ENCODE measurements around the gene ANO10.
"Not testable (repeated sequence)": the region's sequence is repeated elsewhere in the genome, so short reads cannot be mapped to it uniquely, and the experiment has no call there.

The ANO10 gene

GRCh38 chr3:43573576-43573975 lies 48.2 kb downstream of the ANO10 start:
- DNase-seq, result no peak

GRCh38 chr3:43565661-43566341 lies 56.0 kb downstream of the ANO10 start:
- DNase-seq, result not testable (repeated sequence)

- no peak for DNase-seq
These were observed 61.9 kb downstream of the ANO10 start for GRCh38 chr3:43559961-43560360.

- DNase-seq, result no peak
These were observed 63.6 kb downstream of the ANO10 start for GRCh38 chr3:43558171-43558570.

GRCh38 chr3:43549626-43550290 lies 72.1 kb downstream of the ANO10 start:
- no peak for DNase-seq

- not testable (repeated sequence) for DNase-seq
These were observed 77.5 kb downstream of the ANO10 start for GRCh38 chr3:43544277-43544676.

GRCh38 chr3:43542328-43543043 lies 79.3 kb downstream of the ANO10 start:
- no peak for DNase-seq

GRCh38 chr3:43540624-43541023 lies 81.2 kb downstream of the ANO10 start:
- DNase-seq, result no peak

GRCh38 chr3:43539321-43539720 lies 82.5 kb downstream of the ANO10 start:
- DNase-seq, result no peak

GRCh38 chr3:43537225-43537624 lies 84.6 kb downstream of the ANO10 start:
- no peak for DNase-seq

- DNase-seq, result no peak
These were observed 87.1 kb downstream of the ANO10 start for GRCh38 chr3:43534675-43535074.

- no peak for DNase-seq
These were observed 88.8 kb downstream of the ANO10 start for GRCh38 chr3:43533009-43533408.

GRCh38 chr3:43531835-43532234 lies 90.0 kb downstream of the ANO10 start:
- DNase-seq, result no peak

- no peak for DNase-seq
These were observed 93.2 kb downstream of the ANO10 start for GRCh38 chr3:43528498-43529099.

- no peak for DNase-seq
These were observed 94.9 kb downstream of the ANO10 start for GRCh38 chr3:43526956-43527355.

GRCh38 chr3:43525941-43526607 lies 95.7 kb downstream of the ANO10 start:
- no peak for DNase-seq

- DNase-seq, result no peak
These were observed 96.4 kb downstream of the ANO10 start for GRCh38 chr3:43525386-43525785.

GRCh38 chr3:43523454-43524053 lies 98.3 kb downstream of the ANO10 start:
- peak; percentile 39 for DNase-seq

- no peak for DNase-seq
These were observed 99.0 kb downstream of the ANO10 start for GRCh38 chr3:43522727-43523362.

GRCh38 chr3:43521941-43522340 lies 99.9 kb downstream of the ANO10 start:
- no peak for DNase-seq

GRCh38 chr3:43518515-43518914 lies 103.3 kb downstream of the ANO10 start:
- DNase-seq, result not testable (repeated sequence)
